ENCODE results near the gene PITPNM1.

The PITPNM1 gene

GRCh38 chr11:67530282-67530592 is 25.1 kb upstream of the PITPNM1 start:
- DNase-seq (ENCODE audit: low read depth in 1 of 2, low spot score in 1 of 2): no peak
- no peak for TF ChIP-seq GABPA (IDR thresholded peaks at IDR 0.05; ENCODE audit: low read depth)
- TF ChIP-seq SPI1 (IDR thresholded peaks at IDR 0.05; ENCODE audit: borderline replicate concordance, low read depth): no peak
- no peak for TF ChIP-seq CTCF (IDR thresholded peaks at IDR 0.05; ENCODE audit: insufficient read depth, low read length)
- TF ChIP-seq REST (IDR thresholded peaks at IDR 0.05; ENCODE audit: insufficient replicate concordance, low read depth): no peak
- no peak for TF ChIP-seq POLR2AphosphoS5 (IDR thresholded peaks at IDR 0.05; ENCODE audit: low read depth)
- no peak overlapping the region for H3K27ac ChIP-seq (replicated peaks)
- no peaks in the 10 kb centered on the region for H3K27me3 ChIP-seq (ENCODE audit: insufficient read depth, poor library complexity, severe bottlenecking)
- H3K4me3 ChIP-seq (replicated peaks; ENCODE audit: insufficient read depth, low read length): no peak overlapping the region

GRCh38 chr11:67528376-67528775 is 23.2 kb upstream of the PITPNM1 start:
- DNase-seq (ENCODE audit: low read depth in 1 of 2, low spot score in 1 of 2): no peak
- Histone ChIP-seq H3K4me3 (replicated peaks; ENCODE audit: insufficient read depth, low read length) (no peak overlapping the region), H3K27me3 (ENCODE audit: insufficient read depth, poor library complexity, severe bottlenecking) (no peaks in the 10 kb centered on the region), H3K27ac (replicated peaks) (no peak overlapping the region)
- TF ChIP-seq CTCF (IDR thresholded peaks at IDR 0.05; ENCODE audit: insufficient read depth, low read length) (no peak), GABPA (IDR thresholded peaks at IDR 0.05; ENCODE audit: low read depth) (no peak), REST (IDR thresholded peaks at IDR 0.05; ENCODE audit: insufficient replicate concordance, low read depth) (no peak), POLR2AphosphoS5 (IDR thresholded peaks at IDR 0.05; ENCODE audit: low read depth) (no peak), SPI1 (IDR thresholded peaks at IDR 0.05; ENCODE audit: borderline replicate concordance, low read depth) (no peak)

- Histone ChIP-seq H3K27me3 (ENCODE audit: insufficient read depth, poor library complexity, severe bottlenecking) (no peaks in the 10 kb centered on the region), H3K4me3 (replicated peaks; ENCODE audit: insufficient read depth, low read length) (no peak overlapping the region), H3K27ac (replicated peaks) (no peak overlapping the region)
- DNase-seq (ENCODE audit: low read depth in 1 of 2, low spot score in 1 of 2): no peak
- no peak for TF ChIP-seq SPI1 (IDR thresholded peaks at IDR 0.05; ENCODE audit: borderline replicate concordance, low read depth)
- no peak for TF ChIP-seq CTCF (IDR thresholded peaks at IDR 0.05; ENCODE audit: insufficient read depth, low read length)
- TF ChIP-seq REST (IDR thresholded peaks at IDR 0.05; ENCODE audit: insufficient replicate concordance, low read depth): no peak
Measured at GRCh38 chr11:67525275-67525976, 20.3 kb upstream of the PITPNM1 start.

Data from HL-60 (cell line).